PC-3 (cell line): ENCODE data around the gene IDH3G. TPM values are rescaled to one million over a fixed set of nuclear protein-coding genes. Genes with fewer than 3 reads are reported as not detected.

Source experiments
- ATAC-seq: fragments of 200-7000 bp; cut with Tn5 transposase; 2 replicates; pipeline ENCODE4 v1.9.1; 2020; ENCODE audit warnings: mild to moderate bottlenecking, moderate library complexity
- BruUV-seq: library from RNA; stranded (reverse); fragments of 400-500 nt; replicated peaks from 2 replicates; lab custom pipeline; 2021; lab: Mats Ljungman, UMichigan
- CTCF ChIA-PET: fragments of 300-600 bp; sonication (Branson Sonifier 250); formaldehyde crosslinking; loops from one replicate; lab custom pipeline; 2022; ENCODE audit warnings: antibody characterized with exemption; lab: Charles Lee
- POLR2A ChIA-PET: fragments of 300-600 bp; sonication (Branson Sonifier 250); formaldehyde crosslinking; loops from one replicate; lab custom pipeline; 2022; ENCODE audit warnings: antibody characterized with exemption; ENCODE audit not compliant: unreplicated experiment; lab: Charles Lee
- DNase-seq: peaks from one replicate; pipeline ENCODE4 v3.0.0-alpha.2; 2015
- H2AFZ ChIP-seq: fragments of 300-600 bp; sonication (generic); 2 replicates; pipeline ENCODE4 v1.6.0; 2016; ENCODE audit warnings: antibody characterized with exemption, low read length
- H3F3A ChIP-seq: fragments of 300-600 bp; sonication (generic); one replicate; pipeline ENCODE4 v1.6.0; 2017; ENCODE audit warnings: antibody characterized with exemption, low read length, control low read depth, mild to moderate bottlenecking; ENCODE audit not compliant: unreplicated experiment
- H3K27ac ChIP-seq: fragments of 300-600 bp; sonication (generic); 2 replicates; pipeline ENCODE4 v1.5.1; 2016; ENCODE audit warnings: mild to moderate bottlenecking, low read length
- H3K27me3 ChIP-seq: fragments of 300-600 bp; sonication (generic); 2 replicates; pipeline ENCODE4 v1.6.1; 2016; ENCODE audit warnings: low read length, mixed read lengths
- H3K36me3 ChIP-seq: fragments of 300-600 bp; sonication (generic); 2 replicates; pipeline ENCODE4 v1.6.1; 2016; ENCODE audit warnings: low read depth, mixed run types, low read length, mixed read lengths
- H3K4me1 ChIP-seq: fragments of 300-600 bp; sonication (generic); 2 replicates; pipeline ENCODE4 v1.5.1; 2016; ENCODE audit warnings: low read length; ENCODE audit not compliant: insufficient read depth
- H3K4me2 ChIP-seq: fragments of 300-600 bp; sonication (generic); 2 replicates; pipeline ENCODE4 v1.6.0; 2016; ENCODE audit warnings: low read length
- H3K4me3 ChIP-seq: fragments of 300-600 bp; sonication (generic); 2 replicates; pipeline ENCODE4 v1.5.1; 2016; ENCODE audit warnings: mild to moderate bottlenecking, low read length, mixed read lengths
- H3K79me2 ChIP-seq: fragments of 300-600 bp; sonication (generic); 2 replicates; pipeline ENCODE4 v1.6.1; 2017; ENCODE audit warnings: low read length, mixed read lengths
- H3K9ac ChIP-seq: fragments of 300-600 bp; sonication (generic); 2 replicates; pipeline ENCODE4 v1.6.0; 2016; ENCODE audit warnings: mild to moderate bottlenecking, low read length
- H3K9me2 ChIP-seq: fragments of 300-600 bp; sonication (generic); replicated peaks from 2 replicates; pipeline ENCODE4 v1.6.1; 2016; ENCODE audit warnings: mixed run types, low read length, mixed read lengths
- H3K9me3 ChIP-seq: fragments of 300-600 bp; sonication (generic); 2 replicates; pipeline ENCODE4 v1.6.1; 2016; ENCODE audit warnings: low read length, mixed read lengths
- H4K20me1 ChIP-seq: fragments of 300-600 bp; sonication (generic); 2 replicates; pipeline ENCODE4 v1.6.1; 2016; ENCODE audit warnings: low read length, mixed read lengths
- EZH2 ChIP-seq: fragments of 300-600 bp; sonication (generic); IDR thresholded peaks from one replicate; pipeline ENCODE4 v1.6.1; 2017; ENCODE audit warnings: antibody characterized with exemption, mild to moderate bottlenecking, low read length; ENCODE audit not compliant: unreplicated experiment
- EZH2phosphoT487 ChIP-seq: fragments of 300-600 bp; sonication (generic); IDR thresholded peaks from 2 replicates; pipeline ENCODE4 v1.6.1; 2018; ENCODE audit warnings: mild to moderate bottlenecking, antibody characterized with exemption, low read length, borderline replicate concordance
- intact Hi-C: fragments of 100-400 bp; cut with micrococcal nuclease; formaldehyde crosslinking; loops from 2 replicates; pipeline ENCODE4 v1.9.0; 2023
- total RNA-seq: library from RNA; depleted of rRNA; stranded (reverse); fragments of >200 nt; gene quantifications from 2 replicates; pipeline ENCODE4 v1.2.3, GENCODE V29; 2014
- TF ChIP-seq, protein P1 (sequence below): fragments of 300-600 bp; sonication (generic); conservative IDR thresholded peaks from 2 replicates; pipeline ENCODE4 v1.5.1; 2017; ENCODE audit warnings: antibody characterized with exemption, low read depth, mild to moderate bottlenecking, low read length

The IDH3G gene
- total RNA-seq, 1 experiment from 2014 or later = 104 TPM

DNA sequence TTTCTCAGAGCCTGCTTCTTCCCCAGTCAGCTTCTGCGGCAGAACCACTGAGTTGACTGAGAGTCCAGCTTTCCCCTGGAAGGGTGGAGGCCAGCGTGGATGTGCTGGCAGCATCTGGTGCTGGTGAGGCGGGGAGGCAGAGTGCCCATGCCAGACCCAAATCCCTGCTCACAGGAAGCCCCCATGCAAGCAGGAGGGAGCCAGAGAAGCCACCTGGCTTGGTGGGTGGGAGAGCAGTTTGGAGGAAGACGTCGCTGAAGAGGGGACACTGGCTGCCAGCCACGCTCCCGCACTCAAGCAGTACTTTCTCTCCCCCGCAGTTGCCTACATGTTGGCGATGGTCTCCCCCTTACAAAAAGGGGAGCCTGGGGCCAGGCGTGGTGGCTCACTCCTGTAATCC, 30.2 kb upstream of the IDH3G start:
- Histone ChIP-seq H3K9me2 (no peaks in the 10 kb centered on the region), H3K4me1 (no peaks in the 10 kb centered on the region; the same call in 1 of the 2 replicates), H3K36me3 (no peaks in the 10 kb centered on the region), H3F3A (no peaks in the 10 kb centered on the region), H3K4me2 (no peak overlapping the region), H2AFZ (no peak overlapping the region), H3K27me3 (peaks cover 23% of the 10 kb centered on the region), H3K4me3 (no peak overlapping the region), H3K79me2 (no peaks in the 10 kb centered on the region), H3K27ac (no peak overlapping the region), H3K9me3 (no peaks in the 10 kb centered on the region), H4K20me1 (no peaks in the 10 kb centered on the region), H3K9ac (no peak overlapping the region)
- ChIA-PET CTCF (no interaction called here), POLR2A (no interaction called here)
- TF ChIP-seq, protein P1, sequence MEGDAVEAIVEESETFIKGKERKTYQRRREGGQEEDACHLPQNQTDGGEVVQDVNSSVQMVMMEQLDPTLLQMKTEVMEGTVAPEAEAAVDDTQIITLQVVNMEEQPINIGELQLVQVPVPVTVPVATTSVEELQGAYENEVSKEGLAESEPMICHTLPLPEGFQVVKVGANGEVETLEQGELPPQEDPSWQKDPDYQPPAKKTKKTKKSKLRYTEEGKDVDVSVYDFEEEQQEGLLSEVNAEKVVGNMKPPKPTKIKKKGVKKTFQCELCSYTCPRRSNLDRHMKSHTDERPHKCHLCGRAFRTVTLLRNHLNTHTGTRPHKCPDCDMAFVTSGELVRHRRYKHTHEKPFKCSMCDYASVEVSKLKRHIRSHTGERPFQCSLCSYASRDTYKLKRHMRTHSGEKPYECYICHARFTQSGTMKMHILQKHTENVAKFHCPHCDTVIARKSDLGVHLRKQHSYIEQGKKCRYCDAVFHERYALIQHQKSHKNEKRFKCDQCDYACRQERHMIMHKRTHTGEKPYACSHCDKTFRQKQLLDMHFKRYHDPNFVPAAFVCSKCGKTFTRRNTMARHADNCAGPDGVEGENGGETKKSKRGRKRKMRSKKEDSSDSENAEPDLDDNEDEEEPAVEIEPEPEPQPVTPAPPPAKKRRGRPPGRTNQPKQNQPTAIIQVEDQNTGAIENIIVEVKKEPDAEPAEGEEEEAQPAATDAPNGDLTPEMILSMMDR = no peak
- no peak for TF ChIP-seq EZH2phosphoT487
- BruUV-seq = no TSS peak
- intact Hi-C loops = no loop called here
- ATAC-seq = no peak
- DNase-seq = no peak

DNA sequence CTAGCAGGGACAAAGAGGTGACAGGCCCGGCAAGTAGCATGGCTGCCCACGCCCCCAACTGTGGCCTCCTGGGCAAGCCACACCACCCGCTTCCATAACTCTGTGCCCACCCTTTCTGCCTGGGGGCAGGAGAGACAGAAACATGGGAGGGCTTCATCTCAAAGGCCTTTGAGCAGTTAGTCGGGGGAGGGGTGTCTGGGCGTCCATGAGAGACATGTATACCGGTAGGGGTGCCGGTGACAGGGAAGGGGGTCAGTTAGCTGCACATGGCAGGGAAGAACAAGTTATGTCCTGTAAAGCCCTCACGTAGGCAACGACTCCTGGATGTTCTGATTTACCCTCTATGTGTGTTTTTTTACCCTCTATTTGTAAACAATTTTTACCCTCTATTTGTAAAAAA, 26.9 kb upstream of the IDH3G start:
- Histone ChIP-seq H3K4me3 (no peak overlapping the region), H3K9ac (no peak overlapping the region), H3K4me1 (no peaks in the 10 kb centered on the region; the same call in 1 of the 2 replicates), H2AFZ (no peak overlapping the region), H3K9me3 (no peaks in the 10 kb centered on the region), H3K4me2 (no peak overlapping the region), H3K36me3 (no peaks in the 10 kb centered on the region), H3F3A (no peaks in the 10 kb centered on the region), H3K27ac (no peak overlapping the region), H3K79me2 (no peaks in the 10 kb centered on the region), H3K9me2 (no peaks in the 10 kb centered on the region), H4K20me1 (no peaks in the 10 kb centered on the region), H3K27me3 (peaks cover 9% of the 10 kb centered on the region; the same call in 1 of the 2 replicates)
- POLR2A ChIA-PET = no interaction called here
- DNase-seq = no peak
- BruUV-seq = no TSS peak
- CTCF ChIA-PET = no interaction called here
- no peak for ATAC-seq
- TF ChIP-seq, protein P1 = no peak
- TF ChIP-seq EZH2phosphoT487 (no peak), EZH2 (no peak)
- intact Hi-C loops = no loop called here

DNA sequence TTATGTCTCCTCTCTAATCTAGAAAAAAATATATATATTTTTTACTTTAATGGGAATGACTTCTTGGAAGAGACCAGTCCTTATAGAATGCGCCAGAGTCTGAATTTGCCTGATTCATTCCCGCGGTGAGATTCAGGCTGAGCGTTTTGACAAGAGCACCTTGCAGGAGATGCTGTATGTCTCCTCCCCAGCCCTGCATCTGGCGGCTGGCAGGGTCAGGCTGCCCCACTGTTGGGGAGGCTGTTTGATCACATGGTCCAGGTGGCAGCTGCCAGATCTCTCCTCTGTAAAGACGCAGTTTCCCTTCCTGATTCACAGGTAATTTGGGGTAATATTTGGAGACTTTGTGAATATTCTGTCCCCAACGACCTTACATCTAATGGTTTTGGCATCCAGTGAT, 26.4 kb upstream of the IDH3G start:
- Histone ChIP-seq H3K9ac (no peak overlapping the region), H3K9me3 (no peaks in the 10 kb centered on the region), H3K36me3 (no peaks in the 10 kb centered on the region), H3K4me1 (no peaks in the 10 kb centered on the region; the same call in 1 of the 2 replicates), H3K27ac (no peak overlapping the region), H4K20me1 (no peaks in the 10 kb centered on the region), H2AFZ (no peak overlapping the region), H3K4me3 (no peak overlapping the region), H3K79me2 (no peaks in the 10 kb centered on the region), H3K4me2 (no peak overlapping the region), H3K9me2 (no peaks in the 10 kb centered on the region), H3F3A (no peaks in the 10 kb centered on the region), H3K27me3 (peaks cover 8% of the 10 kb centered on the region; the same call in 1 of the 2 replicates)
- no peak for TF ChIP-seq EZH2
- TF ChIP-seq, protein P1 = no peak
- no peak for TF ChIP-seq EZH2phosphoT487
- ATAC-seq (no peak), DNase-seq (no peak)
- intact Hi-C loops = no loop called here
- ChIA-PET POLR2A (no interaction called here), CTCF (no interaction called here)
- no TSS peak for BruUV-seq
